CD4-positive, alpha-beta T cell treated with Interleukin-1 beta for 1 hour (primary cell): ENCODE results near the gene CBX1.
"Not testable (repeated sequence)": the region's sequence is repeated elsewhere in the genome, so short reads cannot be mapped to it uniquely, and the experiment has no call there.

Experiments used
- DNase-seq, 2 donors: peaks; one replicate each; pipeline ENCODE4 v3.0.0-alpha.2; 2020 to 2022

Gene CBX1

DNA sequence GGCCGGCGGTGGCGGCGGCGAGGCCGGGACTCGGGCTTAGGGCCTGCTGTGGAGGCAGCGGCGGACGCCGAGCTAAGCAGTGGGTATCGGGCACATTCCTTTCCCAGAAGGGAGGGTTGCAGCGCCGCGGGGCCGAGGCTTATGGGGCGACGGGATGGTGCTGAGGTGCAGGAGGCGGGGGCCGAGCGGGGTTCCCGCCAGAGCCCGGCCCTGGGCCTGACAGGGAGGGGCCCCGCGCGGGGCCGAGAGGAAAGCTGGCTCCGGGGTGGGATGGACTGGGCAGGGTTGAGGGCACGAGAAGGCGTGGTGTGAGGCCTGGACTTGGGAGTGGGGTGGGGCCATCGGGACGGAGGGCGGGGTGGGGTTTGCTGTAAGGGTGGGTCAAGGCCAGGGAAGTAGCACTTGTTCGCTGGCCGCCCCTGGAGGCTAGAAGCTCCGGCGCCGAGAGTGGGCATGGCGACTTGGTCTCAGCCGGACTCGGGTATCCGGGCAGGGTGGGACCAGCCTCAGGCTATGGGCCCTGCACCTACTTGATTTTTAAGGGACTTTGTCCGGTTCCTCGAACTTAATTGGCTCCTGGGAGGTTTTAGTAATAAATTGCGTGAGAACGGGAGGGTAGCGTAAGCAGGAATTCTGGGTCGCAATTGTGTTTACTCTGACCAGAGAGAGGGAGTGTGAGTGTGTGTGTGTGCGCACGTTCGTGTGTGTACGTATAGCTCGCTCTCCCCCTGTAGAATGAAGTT lies 52.7 kb downstream of the CBX1 start:
- DNase-seq: peak; percentile 43 to 48

DNA sequence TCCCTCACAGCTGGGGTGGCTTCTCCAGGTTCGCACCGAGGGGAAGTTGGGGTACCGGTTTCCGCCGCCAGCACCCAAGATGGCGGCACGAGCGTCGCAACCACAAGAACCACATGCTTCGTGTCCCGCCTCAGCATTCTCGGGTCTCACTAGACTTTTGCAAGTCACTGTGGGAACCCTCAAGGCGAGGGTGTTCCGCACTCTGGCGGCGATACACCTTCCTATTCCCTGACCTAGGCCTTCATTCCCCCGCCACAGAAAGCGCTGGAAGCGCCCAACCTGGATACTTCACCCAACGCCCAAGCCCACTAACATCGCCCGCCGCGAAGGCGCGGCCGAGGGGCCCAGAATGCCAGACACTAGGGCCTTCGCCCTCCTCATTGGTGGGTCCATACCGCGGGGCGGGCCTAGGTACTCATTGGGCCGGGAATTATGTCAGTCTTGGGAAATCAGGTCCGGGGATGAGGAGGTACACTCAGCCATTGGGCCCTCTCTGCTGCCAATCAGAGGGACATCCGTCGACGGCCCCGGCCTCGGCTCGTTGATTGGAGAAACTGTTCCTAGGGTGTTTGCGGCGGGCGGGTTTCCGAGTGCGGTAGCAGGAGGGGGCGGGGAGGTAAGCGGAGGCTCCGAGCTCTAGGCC lies 53.4 kb downstream of the CBX1 start, which contains the start of gene NFE2L1:
NFE2L1 (plus strand) TSS at position 619 of the 643 bp plus-strand sequence. CDS start 2,760 bp downstream, outside the sequence.
- DNase-seq: peak; percentile 98

DNA sequence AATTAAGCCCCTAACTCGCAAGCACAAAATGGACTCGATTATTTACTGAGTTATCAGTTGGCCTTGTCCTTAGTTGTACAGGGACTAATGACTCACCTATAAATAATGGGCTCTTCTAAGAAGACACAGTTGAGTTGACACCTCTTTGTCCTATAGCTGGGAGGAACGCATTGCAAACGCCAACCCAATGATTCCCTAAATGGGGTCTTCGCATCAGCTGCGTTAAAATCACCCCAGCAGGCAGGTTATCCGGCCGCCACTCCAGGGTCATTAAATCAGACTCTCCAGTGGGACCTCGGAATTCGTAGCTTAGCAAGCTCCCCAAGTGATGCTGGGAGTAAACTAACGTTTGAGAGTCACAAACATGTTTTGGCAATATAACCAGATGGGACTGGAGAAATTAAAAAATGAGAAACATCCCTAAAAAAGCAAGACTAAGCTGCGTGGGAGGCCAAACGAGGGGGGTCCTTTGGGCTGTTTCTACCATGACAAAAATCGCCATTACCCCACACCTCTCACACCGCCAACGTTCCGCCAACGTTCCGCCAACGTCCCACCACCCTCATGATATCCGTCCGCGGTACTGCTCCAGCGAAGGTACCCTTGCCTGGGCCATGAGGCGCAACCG lies 54.1 kb downstream of the CBX1 start:
- DNase-seq: no peak

DNA sequence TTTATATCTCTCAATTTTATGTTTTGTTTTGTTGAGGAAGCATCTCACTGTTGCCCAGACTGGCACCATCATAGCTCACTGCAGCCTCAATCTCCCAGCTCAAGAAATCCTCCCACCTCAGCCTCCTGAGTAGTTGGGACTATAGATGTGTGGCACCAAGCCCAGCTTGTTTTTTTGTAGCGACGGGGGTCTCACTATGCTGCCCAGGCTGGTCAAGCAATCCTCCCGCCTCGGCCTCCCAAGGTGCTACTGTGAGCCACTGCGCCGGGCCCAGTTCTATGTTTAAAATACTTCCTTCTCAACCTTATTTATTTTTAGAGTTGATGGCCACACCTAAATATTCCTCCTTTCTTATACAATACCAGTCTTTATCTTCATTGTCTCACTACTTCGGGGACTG lies 55.0 kb downstream of the CBX1 start:
- no peak for DNase-seq

DNA sequence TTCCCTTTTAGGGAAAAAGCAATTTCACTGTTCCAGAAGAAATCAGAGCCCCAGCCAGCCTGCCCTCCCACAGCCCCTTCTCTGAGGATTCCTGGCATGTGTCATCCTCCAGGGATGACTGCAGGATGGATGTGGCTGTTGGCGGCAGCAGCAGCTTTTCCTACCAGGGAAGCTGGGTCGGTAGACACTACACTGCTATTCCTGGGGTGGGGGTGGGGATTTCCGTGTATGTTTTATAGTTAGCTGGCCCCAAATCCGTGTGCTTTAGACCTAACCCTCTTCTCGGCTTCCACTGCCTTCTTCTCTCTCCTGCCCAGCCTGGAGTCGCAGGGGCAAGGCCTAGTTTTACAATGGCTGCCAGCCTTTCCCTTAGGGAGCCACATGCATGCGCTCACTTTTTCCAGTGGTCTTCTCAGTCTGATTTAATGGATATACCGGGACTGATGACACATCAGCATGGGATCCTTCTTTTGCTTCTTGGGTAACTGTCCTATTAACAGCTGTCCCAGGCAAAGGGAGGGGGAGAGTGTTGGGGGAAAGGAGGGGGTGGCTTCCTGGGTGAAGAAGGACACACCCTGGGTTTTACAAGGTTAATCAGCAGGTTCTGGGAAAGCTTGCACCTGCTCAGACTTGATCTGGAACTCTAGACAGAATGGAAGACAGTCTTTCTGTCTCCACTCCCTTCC lies 55.8 kb downstream of the CBX1 start:
- DNase-seq: no peak

DNA sequence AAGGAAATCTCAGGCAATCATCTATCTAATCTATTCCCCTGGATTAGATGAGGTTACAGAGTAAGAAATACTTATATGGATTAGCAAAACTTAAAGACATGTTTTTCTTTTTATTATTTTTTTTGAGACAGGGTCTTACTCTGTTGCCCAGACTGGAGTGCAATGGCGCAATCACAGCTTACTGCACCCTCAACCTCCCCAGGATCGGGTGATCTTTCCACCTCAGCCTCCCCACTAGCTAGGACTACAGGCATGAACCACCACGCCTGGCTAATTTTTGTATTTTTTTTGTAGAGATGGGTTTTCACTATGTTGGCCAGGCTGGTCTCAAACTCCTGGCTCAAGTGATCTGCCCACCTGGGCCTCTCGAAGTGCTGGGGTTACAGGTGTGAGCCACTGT lies 56.4 kb downstream of the CBX1 start:
- DNase-seq: no peak

DNA sequence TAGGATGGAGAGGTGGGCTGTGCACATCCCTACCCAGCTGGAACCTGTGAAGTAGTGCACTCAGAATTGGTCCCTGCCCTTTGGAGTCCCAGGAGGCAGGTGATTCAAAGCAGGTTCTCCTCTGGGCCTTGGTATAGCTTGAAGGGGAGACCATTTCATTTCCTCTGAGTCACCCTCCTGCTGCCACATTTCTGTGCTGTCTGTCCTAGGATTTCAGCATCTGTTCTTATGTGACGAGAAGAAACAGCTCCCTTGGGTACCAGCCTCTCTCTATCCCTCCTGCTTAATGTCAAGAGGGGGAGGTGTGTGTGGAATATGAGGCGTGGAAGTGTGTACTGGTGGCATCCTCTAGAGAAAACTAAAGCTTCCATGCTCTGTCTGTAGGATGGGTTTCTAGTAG lies 58.1 kb downstream of the CBX1 start:
- no peak for DNase-seq

DNA sequence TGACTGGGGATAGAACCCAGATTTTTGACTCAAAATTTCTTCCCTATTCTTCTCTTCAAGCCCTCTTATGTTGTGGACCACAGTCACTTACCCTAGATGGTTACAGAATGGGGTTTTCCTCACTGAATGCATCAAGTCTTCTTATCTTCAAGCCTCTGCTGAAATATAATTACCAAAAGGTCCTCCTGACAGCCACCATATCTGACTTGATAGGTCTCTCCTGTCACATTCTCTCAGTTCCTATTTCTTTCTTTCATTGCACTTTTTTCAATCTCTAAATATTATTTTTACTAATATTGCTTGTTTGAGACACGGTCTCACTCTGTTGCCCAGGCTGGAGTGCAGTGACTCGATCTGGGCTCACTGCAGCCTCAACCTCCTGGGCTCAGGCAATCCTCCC lies 62.6 kb downstream of the CBX1 start:
- DNase-seq: no peak

DNA sequence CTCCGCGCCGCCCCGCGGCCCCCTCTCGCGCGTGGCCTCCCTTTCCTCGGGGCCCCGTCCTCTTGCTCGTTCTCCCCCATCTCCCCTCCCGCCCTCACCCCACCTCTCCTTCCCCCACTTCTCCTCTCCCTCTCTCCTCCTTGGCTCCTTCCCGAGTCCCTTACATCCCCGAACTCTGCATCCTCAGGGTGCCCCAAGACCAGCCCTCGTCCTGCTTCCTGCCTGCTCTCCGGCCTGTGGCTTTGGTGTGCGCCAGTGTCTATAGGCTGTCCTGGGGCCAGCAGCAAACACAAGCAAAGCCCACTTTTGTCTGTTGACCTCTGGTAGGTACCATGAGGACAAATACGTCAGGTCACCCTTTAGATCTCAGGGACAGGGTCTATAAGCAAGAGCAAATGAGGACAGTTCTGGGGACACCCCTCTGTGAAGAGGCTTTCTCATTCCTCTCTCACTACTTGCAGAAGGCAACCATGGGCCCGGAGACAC lies 63.4 kb downstream of the CBX1 start:
- DNase-seq: no peak

DNA sequence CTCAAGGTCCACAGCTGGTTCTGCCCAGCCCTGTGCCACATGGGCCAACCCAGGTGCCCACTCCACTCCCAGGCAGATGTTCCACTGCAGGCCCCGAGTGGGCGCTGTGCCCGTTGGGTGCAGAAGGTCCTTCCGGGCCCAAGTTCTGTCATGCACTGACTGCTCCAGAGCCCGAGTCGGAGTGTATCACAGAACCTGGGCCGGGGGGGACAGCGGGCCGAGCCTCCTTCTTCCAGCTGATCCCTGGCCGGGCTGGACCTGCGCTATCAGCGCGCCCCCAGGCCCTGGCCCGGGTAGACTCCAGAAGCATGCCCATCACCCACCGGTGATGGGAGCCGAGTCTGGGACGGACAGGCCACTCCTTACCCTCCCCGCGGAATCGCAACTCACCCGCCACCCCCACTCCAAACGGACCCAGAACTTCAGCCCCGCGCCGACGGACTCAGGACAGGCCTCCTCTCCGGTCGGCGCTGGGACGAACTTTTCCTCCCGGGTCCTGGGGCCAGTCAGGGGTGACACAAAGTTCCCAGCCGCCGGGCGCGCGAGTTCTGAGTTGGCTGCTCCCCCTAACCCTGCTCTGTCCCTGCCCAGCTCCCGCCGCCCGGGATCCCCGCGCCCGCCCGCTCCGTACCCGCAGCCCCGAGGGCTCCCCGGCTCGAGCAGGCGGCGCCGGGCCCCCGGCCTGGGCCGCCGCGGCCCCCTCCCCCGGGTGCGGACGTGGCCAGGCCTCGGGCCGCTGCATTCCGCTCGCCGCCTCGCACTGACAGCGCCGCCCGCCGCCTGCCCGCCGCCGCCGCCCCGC lies 64.0 kb downstream of the CBX1 start, which contains the start of gene COPZ2:
COPZ2 (minus strand) TSS at position 762 of the 802 bp plus-strand sequence; CDS start at position 742, 20 bp downstream.
- peak; percentile 68 to 70 for DNase-seq

DNA sequence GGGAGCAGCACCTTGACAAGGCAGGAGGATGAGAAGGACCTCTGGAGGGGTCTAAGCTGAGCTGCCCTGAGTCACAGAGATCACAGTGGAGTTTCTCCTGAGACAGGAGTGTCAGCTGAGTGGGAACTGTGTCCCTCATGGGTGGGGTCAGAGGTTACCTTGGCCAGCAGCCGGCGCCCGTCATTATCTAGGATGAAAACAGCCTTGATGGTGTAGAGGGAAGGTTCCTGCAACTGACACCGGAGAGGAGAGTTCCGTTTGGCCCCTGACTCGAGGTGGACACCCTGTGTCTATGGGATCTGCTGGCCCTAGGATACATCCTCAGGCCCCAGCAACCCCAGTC lies 64.6 kb downstream of the CBX1 start:
- DNase-seq: no peak

DNA sequence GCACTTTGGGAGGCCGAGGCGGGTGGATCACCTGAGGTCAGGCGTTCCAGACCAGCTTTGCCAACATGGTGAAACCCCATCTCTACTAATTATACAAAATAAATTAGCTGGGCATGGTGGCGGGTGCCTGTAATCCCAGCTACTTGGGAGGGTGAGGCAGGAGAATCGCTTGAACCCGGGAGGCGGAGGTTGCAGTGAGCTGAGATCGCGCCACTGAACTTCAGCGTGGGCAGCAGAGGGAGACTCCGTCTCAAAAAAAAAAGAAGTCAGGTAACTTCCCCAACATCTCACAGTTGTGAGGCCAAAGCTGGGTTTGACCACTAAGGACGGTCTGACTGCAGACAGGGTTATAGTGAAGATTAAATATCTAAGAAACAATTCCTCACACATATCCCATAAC lies 66.5 kb downstream of the CBX1 start:
- not testable (repeated sequence) for DNase-seq

DNA sequence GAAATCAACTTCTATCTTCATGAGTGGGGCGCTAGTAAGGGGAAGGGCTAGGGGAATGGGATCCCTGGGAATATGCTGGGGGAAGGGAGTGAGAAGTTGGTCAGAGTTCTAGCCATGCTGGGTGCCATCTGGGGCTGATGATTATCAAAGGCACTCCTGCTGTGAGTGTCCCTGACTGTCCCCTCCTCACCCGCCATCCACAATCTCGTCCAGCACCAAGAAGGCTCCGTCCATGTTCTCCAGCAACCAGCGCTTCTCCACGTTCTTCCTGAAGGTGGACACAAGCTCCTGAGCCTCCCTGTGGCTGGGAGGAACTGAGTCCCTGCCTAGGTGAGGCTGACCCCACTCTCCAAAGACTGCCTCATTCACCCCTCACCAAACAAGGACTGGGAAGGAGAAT lies 69.3 kb downstream of the CBX1 start:
- DNase-seq: no peak

DNA sequence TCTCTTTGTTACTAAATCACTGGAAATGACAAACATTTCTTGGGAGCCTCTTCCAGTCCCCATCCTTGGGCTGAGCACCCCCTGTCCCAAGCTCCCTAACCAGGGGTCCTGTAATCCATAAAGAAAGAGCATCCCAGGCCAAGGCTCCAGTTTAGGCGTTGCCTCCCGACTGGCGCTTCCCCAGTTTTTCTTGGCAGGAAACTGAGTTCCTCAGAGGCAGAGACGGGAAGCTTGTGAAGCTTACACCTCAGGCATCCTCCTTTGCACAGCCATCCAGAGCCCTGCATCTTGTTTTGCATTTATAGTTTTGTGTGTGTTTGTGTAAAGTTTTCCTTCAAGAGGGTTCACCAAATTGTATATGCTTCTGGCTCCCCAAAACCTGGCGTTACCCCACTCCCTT lies 70.7 kb downstream of the CBX1 start:
- DNase-seq: no peak

DNA sequence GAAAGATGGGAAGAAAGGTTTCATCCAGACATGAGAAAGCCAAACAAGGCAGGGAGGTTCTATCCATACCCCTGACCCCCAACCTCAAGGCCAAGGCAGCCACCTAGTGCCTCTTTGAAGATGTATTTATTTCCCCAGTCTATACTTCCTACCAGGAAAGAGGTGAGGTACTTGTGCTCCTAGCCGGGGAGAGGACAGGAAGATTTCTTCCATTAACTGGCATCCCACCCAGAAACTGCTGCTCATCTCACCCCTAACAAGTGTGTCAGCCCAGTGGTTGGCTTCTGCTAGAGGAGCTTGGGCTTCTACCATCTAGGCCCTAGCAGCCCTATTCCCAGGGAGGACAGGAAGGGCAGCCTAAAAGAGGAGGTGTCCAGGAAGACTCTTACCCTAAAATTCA lies 72.5 kb downstream of the CBX1 start:
- no peak for DNase-seq

DNA sequence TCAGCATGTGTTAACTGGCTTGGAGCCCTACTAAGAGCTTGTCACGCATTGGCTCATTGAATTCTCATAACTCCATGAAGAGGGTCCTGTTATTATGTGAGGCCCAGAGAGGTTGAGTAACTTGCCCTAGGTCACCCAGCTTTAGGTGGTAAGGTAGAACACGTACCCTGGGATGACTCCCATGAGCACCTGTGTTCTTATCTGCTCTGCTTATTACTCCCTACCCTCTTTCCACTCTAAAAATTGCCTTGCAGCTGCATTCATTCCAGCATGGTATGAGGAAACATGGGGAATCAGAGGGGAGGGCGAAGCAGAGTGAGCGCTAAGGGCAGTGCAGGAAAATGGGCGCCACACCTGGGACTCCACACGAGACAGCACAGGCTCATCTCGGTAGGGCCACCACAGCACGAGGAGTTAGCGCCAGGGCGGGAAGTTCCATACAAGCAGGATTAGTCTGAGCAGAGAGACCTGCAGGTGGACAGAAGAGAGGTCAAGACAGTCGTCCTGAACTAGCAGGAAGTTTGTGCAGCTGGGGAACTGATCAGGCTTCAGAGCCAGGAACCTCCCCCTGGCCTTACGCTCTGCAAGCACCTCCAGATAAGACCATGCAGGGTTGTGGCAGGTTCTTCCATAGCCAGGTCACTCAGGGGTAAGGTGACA lies 73.8 kb downstream of the CBX1 start:
- DNase-seq: no peak

DNA sequence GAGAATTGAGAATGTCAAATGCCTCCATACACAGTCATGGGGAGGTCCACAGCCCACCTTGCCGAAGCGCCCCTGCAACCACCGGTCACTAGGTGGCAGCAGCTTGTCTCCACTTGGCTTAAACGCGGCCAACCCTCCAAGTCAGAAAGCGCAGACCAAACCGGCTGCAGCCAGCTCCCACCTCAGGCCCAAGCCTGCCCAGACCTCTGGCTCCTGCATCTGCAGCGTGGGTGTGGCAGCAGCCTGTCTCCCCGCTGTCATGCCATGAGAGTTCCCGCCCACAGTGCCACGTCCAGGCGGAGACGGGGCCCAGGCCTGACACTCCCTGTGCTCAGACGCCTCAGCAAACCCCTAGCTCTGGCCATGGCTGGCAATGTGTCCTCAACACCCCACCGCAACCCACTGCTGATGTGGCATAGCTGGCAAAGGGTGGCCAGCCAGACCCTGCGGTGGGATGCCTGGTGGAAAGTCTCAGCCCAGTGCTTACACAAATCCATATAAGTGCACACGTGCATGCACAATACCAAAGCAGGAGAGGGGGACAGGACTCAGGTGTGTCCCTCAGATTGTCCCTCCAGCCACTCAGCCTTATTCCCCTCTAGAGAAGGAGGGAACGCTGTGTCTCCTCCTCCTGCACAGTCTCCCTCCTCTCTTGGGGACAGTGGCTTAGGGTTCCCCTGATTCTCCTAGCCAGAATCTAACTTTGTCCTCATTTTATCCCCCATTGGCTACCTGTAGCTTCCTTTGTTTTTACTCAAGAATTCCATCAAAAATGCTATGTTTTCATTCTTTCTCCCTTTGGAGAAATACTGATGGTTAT lies 74.6 kb downstream of the CBX1 start:
- peak; percentile 74 to 75 for DNase-seq

DNA sequence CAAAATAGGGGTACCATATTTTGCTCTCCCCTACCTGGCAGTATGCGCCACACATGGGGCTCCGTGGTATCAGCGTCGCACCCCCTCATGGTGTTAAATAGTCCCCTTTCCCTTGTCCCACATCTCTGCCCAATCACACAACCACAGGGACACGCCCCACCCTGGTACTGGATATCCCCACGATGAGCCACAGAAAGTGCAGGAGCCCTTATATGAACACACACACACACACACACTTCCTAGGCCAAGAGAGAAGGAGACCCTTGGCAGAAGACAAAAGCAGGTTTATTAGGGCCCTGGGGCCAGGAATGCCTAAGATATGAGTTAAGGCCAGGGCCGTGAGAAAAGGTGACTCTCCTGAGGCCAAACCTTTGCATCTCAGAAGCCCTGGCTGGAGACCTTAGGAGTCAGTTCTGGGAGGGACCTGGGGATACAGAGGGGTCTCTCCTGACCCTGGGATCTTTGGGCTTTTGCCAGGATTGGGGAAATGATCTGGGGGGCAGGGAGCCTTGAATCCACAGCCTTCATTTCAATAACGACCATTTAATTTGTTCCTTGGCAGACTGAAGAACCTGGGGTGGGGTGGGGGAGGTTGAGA lies 75.3 kb downstream of the CBX1 start:
- no peak for DNase-seq

DNA sequence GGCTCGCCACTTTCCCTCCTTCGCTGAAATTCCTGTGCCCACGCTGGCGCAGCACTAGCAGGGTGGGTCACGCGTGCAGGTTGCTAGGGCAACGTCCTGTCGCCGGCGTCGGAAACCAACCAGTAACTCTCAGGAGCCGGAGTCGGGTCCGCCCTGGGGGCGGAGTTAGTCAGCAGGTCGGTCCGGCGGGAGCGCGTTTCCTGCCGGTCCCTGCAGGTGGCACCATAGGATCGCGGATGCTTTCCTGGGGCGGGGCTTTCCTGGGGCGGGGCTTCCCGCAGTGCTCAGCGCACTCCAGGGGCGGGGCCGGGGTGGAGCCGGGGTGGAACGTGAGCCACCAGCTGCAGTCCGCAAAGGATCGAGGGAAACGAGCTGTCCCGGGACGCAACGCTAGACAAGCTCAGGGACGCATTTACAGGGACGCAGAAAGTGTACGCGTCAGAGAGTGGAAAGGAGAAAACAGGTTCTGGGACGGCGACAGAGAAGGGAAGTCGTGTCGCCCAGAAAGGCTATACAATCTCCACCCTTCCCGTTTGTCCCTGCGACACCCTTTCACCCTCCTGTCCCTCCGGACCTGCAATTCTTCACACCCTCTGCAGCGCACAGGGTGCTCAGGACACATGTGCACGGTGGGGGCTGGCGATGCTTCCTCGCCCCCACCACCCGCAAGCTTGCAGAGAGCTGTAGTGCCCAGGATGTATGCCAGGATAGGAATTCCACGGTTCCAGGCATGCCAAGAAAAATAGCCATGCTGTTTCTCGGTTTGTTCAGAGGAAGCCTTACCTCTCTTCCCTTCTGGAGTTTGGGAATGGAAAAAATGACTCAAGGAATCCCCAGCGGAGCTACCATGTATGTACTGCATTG lies 76.0 kb downstream of the CBX1 start:
- DNase-seq: peak; percentile 97
